ENCODE data around the gene TMEM53.

Gene TMEM53

DNA sequence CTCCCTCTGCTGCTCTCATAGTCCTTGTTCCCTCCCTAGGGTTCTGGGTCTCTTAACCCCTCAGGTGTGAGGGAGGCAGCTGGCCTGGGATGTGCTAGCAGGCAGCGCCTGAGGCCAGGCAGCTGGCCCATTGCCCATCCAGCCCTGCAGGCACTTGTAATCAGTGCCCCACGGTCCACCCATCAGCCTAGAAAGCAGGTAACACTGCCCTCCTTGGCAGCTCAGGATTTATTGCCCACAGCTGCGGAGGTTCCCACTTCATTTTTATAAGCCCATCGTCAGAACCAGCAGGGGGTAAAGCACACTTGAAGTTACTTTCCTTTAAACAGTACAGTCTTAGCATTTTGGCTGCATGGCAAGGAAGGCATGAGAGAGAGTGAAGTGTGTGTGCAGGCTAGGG, 70.6 kb downstream of the TMEM53 start:
- no peak for DNase-seq (ENCODE audit: low spot score)

Data from activated CD4-positive, alpha-beta T cell treated with anti-CD3 and anti-CD28 coated beads, Interleukin-2, Interleukin-4, amounts not matched to agents 100 ng/mL and 50 ng/mL, durations not matched to agents 16 hours and 8 hours (primary cell).